HG03354 (cell line): ENCODE results near the gene CARD9.

Source experiments
- ATAC-seq: cut with Tn5 transposase; IDR thresholded peaks from one replicate; pipeline ENCODE4 v1.9.1; 2021; ENCODE audit warnings: mild to moderate bottlenecking; ENCODE audit not compliant: unreplicated experiment, poor library complexity, severe bottlenecking

CARD9 gene

DNA sequence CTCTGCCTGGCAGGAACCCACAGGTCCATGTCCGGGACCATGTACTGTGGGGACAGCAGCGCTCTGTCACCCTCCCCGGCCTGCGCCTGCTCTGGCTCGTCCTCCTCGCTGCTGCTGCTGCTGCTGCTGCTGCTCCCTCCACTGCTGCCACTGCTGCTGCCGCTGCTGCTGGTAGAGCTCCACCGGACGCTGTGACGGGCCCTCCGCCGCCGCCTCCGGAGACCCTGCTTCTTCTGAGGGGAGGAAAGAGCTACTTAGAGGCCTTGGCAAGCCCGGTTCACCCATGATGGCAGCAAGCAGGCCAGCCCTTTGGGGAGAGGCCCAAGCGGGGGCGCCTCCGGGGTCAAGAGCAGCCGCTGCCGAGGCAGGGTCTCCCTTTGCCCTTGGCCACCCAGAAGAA is 10.0 kb upstream of the CARD9 start:
- ATAC-seq = no peak

DNA sequence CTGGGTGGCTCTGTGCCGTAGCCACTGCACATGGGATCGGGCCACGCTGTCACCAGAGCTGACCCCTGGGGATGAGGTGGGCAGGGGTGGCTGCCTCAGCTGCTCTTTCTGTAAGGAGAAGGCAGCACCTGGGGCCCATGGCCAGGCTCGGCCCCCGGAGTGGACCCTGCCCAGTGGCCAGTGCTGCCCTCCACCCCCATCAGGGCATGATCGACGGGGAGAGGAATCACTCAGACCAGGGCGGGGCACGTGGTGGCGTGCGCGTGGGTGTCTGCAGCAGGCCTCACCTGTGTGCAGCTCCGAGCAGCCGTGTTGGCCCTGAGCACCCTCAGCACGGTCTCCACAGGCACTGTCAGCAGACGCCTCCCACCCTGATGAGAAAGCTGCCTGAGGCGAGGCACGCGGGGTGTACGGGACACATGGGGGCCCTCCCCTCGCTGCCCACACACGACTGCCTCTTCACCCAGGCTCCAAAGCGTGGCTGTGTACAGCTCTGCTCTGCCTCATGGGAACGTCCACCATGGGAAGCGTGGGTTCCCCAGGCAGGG is 8.6 kb upstream of the CARD9 start:
- no peak for ATAC-seq

- no peak for ATAC-seq
Measured at GRCh38 chr9:136381311-136381710, 7.8 kb upstream of the CARD9 start.

- no peak for ATAC-seq
Measured at GRCh38 chr9:136380381-136380780, 6.9 kb upstream of the CARD9 start.

- no peak for ATAC-seq
Measured at GRCh38 chr9:136379891-136380290, 6.4 kb upstream of the CARD9 start.

GRCh38 chr9:136379401-136379800 is 5.9 kb upstream of the CARD9 start:
- ATAC-seq = no peak

DNA sequence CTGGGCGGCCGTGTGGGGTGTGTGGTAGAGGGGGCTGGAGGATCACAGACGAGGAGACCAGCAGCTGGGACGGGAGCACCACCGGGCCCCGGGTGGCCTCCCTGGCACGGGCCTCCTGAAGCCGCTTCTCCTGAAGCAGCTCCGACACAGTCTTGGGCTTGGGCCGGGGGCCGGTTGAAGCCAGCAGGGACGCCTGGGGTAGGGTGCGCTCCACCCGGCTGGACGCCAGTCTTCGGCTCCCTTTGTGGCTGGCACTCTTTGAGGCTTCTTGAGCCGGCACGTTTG is 5.5 kb upstream of the CARD9 start:
- ATAC-seq = no peak

DNA sequence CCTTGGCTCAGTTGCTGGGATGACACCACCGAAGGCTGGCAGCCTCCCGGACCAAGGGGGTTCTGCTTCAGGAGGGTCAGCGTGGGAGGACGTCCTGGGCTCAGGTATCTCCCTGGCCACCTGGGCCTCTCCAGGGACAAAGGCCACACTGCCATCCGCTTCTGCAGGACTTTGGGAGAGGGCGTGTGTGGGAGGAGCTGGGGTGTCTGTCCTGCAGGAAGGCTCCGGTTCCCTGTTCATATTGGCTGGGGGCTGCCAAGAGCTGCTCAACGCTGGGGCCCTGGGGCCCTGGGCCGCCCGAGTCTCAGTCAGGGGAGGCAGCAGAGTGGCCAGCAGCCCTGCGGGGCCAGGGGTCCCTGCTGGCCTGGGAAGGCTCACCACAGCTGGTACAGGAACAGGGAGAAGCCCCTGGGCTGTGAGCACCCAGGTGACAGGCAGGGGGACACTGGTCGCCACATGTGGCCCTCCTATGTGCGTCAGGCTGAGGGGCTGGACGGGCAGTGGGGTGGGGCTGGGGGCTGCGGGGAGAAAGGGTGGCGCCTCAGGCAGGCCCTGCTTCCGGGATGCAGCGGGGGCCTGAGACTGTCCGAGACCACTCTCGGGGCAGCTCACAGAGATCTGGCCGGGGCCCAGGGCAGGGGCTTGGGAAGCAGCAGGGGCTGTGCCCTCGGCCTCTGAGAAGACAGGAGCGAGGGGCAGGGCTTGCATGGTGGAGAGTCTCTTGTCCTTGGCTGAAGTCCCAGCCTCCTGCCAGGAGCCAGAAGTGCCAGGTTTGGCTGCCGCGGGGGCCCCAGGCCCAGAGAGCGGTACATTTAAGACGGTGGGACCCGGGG is 4.9 kb upstream of the CARD9 start:
- no peak for ATAC-seq

GRCh38 chr9:136377341-136378169 is 4.1 kb upstream of the CARD9 start:
- ATAC-seq = no peak

- no peak for ATAC-seq
Measured at GRCh38 chr9:136376457-136376856, 3.0 kb upstream of the CARD9 start.

GRCh38 chr9:136375096-136375495 is 1.6 kb upstream of the CARD9 start:
- ATAC-seq = no peak

DNA sequence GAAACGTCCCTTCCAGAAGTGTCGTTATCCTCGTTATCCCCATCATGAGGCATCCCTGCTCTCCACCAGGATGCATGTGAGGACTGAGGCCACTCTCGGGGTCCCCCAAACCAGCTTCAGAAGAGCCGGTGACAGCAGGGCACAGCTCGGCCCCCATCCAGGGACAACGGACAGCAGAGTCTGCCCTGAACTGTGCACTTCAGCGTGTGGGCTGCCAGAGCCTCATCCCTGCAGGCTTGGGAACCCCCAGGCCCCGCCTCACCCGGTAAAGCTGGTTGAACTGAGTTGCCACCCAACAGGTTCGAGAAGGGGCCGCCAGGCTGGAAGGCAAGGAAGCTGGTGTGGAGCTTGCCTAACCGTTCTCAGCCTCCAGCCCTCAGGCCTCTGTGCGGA is 710 bp upstream of the CARD9 start:
- ATAC-seq = no peak

- no peak for ATAC-seq
Measured at GRCh38 chr9:136372561-136373299, 739 bp downstream of the CARD9 start.

DNA sequence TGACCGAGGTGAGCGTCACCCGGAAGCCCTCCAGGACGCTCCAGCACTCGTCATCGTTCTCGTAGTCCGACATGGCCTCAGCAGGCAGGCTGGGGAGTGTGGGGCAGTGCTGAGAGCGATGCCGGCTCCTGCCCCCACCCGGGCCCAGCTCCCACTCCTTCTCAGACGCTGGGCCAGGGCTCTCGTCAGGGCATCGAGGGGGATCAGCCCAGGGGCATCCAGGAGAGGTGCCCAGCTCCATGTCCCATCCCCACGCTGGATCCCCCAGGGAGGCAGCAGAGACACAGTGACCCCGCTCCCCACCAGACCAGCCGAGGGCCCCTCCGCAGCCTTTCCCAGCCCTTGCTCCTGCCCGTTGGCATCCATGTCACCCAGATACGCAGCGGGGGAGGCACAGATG is 1.5 kb downstream of the CARD9 start:
- no peak for ATAC-seq

- ATAC-seq = no peak
Measured at GRCh38 chr9:136371533-136371880, 2.0 kb downstream of the CARD9 start.

DNA sequence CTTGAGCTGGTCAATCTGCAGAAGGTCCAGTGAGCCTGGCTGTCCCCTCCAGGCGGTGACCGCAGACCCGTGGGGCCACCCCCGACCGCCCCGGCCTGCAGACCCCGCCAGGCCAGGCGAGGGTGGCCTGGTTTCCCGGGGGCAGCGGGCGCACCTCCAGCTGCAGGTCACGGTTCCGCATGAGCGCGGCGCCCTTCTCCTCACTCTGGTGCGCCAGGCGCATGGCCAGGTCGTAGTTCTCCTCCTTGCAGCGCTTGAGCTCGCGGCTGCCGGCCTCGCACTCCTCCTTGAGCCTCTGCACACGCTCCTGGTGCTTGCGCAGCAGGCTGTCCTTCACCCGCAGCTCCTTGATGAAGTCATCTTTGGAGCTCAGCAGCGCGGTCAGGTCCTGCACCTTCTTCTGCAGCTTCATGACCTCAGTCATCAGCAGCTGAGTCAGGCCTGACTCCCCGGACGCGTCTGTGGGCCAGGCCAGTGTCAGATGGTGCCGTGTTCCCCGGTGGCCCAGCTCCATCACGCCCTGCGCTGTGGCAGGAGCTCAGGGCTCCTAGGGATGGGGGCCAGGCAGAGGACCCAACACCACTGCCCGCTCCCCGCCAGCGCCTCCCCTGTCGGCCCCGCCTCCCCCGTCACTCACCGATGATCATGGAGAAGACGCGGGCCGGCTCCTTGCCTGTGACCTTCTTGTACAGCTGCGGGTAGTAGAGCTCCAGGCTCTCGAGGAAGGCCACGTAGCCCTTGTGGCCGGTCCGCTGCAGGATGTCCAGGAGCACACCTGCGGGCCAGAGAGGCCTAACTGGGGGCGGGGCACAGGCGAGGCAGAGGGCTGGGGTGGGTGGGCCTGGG is 2.6 kb downstream of the CARD9 start:
- no peak for ATAC-seq

DNA sequence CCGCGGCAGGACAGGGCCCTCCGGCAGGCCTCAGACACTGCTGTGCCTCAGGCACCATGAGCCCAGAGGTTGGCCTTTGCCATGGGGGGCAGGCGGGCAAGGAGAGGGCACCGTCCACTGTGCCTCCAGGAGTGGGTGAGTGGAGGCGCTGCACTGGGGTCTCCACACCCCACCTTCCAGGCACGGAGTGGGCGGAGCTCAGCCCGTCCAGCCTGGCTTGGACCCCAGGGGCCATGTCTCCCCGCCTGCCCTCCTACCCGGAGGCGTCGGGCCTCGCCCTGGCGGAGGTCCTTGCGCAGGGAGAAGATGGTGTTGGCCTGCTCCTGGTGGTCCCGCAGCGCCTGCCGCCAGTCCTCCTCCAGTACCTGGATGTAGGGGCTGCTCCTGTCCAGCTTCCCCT is 3.4 kb downstream of the CARD9 start:
- no peak for ATAC-seq

- no peak for ATAC-seq
Measured at GRCh38 chr9:136368190-136368589, 5.3 kb downstream of the CARD9 start.

- no peak for ATAC-seq
Measured at GRCh38 chr9:136367296-136368145, 5.9 kb downstream of the CARD9 start.
